GOT3 (cell line): Measurements from ENCODE around the gene FBRSL1.
"Not testable (repeated sequence)": the region's sequence is repeated elsewhere in the genome, so short reads cannot be mapped to it uniquely, and the experiment has no call there.

ENCODE experiments used
- DNase-seq: peaks from one replicate; lab custom pipeline; 2025; ENCODE audit warnings: mixed read lengths; lab: John Stamatoyannopoulos, UW

The FBRSL1 gene

GRCh38 chr12:132453361-132454192 lies 36.4 kb upstream of the FBRSL1 start:
- DNase-seq, result no peak

GRCh38 chr12:132454193-132454932 lies 35.6 kb upstream of the FBRSL1 start:
- no peak for DNase-seq

GRCh38 chr12:132454933-132455418 lies 35.0 kb upstream of the FBRSL1 start:
- DNase-seq, result no peak

GRCh38 chr12:132455565-132455964 lies 34.4 kb upstream of the FBRSL1 start:
- no peak for DNase-seq

- no peak for DNase-seq
Measured at GRCh38 chr12:132456186-132456943, 33.6 kb upstream of the FBRSL1 start.

GRCh38 chr12:132456944-132457495 lies 32.9 kb upstream of the FBRSL1 start:
- no peak for DNase-seq

- no peak for DNase-seq
Measured at GRCh38 chr12:132458441-132458840, 31.5 kb upstream of the FBRSL1 start.

GRCh38 chr12:132458846-132459641 lies 30.9 kb upstream of the FBRSL1 start:
- no peak for DNase-seq

GRCh38 chr12:132460571-132460970 lies 29.4 kb upstream of the FBRSL1 start:
- DNase-seq, result no peak

GRCh38 chr12:132461526-132461925 lies 28.4 kb upstream of the FBRSL1 start:
- DNase-seq, result no peak

GRCh38 chr12:132462788-132463187 lies 27.2 kb upstream of the FBRSL1 start:
- no peak for DNase-seq

- not testable (repeated sequence) for DNase-seq
Measured at GRCh38 chr12:132463284-132463924, 26.5 kb upstream of the FBRSL1 start.

- not testable (repeated sequence) for DNase-seq
Measured at GRCh38 chr12:132464304-132464703, 25.6 kb upstream of the FBRSL1 start.

- DNase-seq, result no peak
Measured at GRCh38 chr12:132464820-132465219, 25.1 kb upstream of the FBRSL1 start.

GRCh38 chr12:132465269-132466190 lies 24.4 kb upstream of the FBRSL1 start:
- DNase-seq, result no peak

- no peak for DNase-seq
Measured at GRCh38 chr12:132466241-132467201, 23.4 kb upstream of the FBRSL1 start.

- no peak for DNase-seq
Measured at GRCh38 chr12:132467511-132467910, 22.4 kb upstream of the FBRSL1 start.

GRCh38 chr12:132469423-132469822 lies 20.5 kb upstream of the FBRSL1 start:
- no peak for DNase-seq
